Neural progenitor cell (in vitro differentiated cells): Measurements from ENCODE around the gene INSL6.

ENCODE experiments used
- CTCF ChIP-seq: fragments of 200-600 bp; sonication (generic); IDR thresholded peaks from 2 replicates; pipeline ENCODE4 v1.5.1; 2017; ENCODE audit warnings: antibody characterized with exemption, mild to moderate bottlenecking
- EZH2 ChIP-seq: fragments of 200-600 bp; sonication (generic); IDR thresholded peaks from 2 replicates; pipeline ENCODE4 v1.6.1; 2017; ENCODE audit warnings: antibody characterized with exemption, mild to moderate bottlenecking, moderate library complexity

- TF ChIP-seq CTCF (no peak), EZH2 (no peak)
These were observed 45.1 kb upstream of the INSL6 start for GRCh38 chr9:5230554-5230953.
